GM18508 (cell line): ENCODE measurements around the gene DUSP6.

ENCODE experiments used
- ATAC-seq: cut with Tn5 transposase; IDR thresholded peaks from one replicate; pipeline ENCODE4 v1.9.1; 2021; ENCODE audit warnings: moderate number of reproducible peaks; ENCODE audit not compliant: insufficient read depth, unreplicated experiment

DUSP6 gene

DNA sequence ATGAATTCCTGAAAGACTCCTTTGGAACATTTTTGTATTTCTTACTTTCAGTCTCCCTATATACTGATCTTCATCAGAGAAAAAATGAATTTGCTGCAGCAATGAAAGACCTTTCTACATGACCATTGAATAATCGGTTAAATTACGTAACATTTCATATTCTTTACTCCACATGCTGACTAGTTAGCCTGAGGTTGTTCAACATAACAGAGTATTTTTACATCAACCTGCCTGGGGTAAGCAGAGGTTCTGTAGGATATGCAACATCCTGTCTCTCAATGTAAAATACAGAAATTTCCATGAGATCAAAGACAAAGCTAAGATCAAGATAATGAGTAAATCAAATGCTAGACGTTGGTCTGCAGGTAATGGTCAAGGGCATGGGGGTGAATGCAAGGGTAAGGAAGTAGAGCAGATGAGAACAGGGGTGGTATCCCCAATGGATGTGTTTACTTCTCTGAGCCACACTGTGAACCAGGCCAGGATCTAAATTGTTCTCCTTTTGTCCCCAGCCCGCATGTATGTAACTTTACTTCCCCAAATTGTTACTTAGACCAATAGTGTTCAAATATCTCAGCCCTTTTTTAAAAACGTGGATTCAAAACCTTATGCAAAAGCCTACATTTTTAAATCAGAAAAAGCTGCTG lies 45.4 kb downstream of the DUSP6 start:
- ATAC-seq, result no peak

- no peak for ATAC-seq
Observed at GRCh38 chr12:89305373-89305772, 46.9 kb downstream of the DUSP6 start.

DNA sequence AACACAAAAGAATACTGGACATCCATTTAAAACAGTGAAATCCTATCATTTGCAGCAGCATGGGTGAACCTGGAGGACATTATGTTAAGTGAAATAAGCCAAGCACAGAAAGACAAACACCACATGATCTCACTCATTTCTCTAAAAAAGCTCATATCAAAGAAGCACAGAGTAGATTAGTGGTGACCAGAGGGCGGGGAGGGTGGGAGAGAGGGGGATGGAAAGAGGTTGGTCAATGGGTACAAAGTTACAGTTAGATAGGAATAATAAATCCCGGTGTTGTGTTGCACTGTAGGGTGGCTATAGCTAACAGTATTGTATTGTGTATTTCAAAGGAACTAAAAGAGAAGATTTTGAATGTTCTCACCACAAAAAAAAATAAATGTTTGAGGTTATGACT lies 52.4 kb downstream of the DUSP6 start:
- no peak for ATAC-seq

GRCh38 chr12:89299417-89299816 lies 52.9 kb downstream of the DUSP6 start:
- no peak for ATAC-seq
